Frontal cortex (tissue), 4 donors: ENCODE data around the gene EIF4E2. TPM values are rescaled to one million over a fixed set of nuclear protein-coding genes. Genes with fewer than 3 reads are reported as not detected.

ENCODE experiments used
- DNase-seq, 2 donors: peaks; one replicate each; pipeline ENCODE4 v3.0.0; 2012; ENCODE audit warnings: low spot score in 2 of 2
- FAIRE-seq: peaks from 2 replicates; lab custom pipeline; 2012; peaks lifted over from hg19 to GRCh38; lab: Jason Lieb, UNC
- total RNA-seq: library from RNA; depleted of rRNA; stranded (reverse); fragments of >200 nt; gene quantifications from one replicate; pipeline ENCODE4 v1.2.3, GENCODE V29; 2014
- donor health status: control.
- donor health status: control.
- donor health status: control.

Gene EIF4E2
- total RNA-seq, 1 donor from 2014 or later = 38.3 TPM

DNA sequence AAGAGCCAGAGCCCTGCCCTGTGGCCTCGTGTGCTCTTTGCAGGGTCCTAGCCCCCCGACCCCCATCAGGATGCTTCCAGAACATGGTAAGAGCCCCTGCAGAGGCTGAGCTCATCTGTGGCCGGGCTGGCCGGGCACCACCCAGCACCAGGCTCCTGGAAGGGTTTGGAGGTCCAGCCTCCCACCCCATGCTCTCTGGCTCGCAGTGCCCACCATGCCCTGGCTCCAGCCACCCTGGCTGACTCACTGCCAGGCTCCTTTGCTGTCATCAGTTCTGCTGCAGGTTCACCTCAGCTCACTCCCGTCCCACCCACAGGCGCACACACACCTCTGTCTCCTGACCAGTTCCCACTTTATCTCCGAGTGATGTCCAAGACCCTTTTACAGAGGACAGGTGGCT is 37.5 kb downstream of the EIF4E2 start:
- FAIRE-seq (no peak), DNase-seq (no peak)

DNA sequence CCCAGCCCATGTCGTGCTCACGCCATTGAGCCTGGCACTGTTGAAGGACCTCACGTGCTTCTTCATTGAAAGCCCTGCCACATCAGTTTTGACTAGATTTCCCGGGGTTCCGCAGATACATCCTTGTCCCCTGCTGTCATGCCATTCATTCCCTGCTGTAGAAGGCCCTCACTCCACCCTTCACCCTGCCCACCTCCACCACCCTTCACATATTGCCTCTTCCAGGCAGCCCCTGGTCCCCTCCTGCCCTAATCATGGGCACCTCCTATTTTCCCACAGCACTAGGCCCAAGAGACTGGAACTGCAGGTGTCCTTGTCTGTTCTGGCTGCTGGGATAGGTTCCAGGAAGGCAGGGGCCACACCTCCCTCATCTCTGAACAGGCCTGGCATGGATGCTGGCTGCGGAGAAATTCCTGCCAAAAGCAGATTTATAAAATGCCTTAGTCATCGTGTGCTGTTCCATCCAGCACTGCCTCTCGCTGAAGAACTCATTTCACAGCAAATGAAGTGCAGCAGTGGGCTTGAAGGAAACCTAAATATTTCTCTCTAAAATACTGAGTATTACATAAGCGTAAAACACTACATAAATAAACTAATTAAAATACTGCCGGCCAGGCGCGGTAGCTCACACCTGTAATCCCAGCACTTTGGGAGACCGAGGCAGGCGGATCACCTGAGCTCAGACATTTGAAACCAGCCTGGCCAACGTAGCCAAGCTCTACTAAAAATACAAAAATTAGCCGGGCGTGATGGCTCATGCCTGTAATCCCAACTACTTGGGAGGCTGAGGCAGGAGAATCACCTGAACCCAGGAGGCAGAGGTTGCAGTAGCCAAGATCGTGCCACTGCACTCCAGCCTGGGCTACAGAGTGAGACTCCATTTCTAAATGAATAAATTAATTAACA is 38.4 kb downstream of the EIF4E2 start:
- no peak for FAIRE-seq
- DNase-seq = peak in 1 of 2 donors; percentile 58

DNA sequence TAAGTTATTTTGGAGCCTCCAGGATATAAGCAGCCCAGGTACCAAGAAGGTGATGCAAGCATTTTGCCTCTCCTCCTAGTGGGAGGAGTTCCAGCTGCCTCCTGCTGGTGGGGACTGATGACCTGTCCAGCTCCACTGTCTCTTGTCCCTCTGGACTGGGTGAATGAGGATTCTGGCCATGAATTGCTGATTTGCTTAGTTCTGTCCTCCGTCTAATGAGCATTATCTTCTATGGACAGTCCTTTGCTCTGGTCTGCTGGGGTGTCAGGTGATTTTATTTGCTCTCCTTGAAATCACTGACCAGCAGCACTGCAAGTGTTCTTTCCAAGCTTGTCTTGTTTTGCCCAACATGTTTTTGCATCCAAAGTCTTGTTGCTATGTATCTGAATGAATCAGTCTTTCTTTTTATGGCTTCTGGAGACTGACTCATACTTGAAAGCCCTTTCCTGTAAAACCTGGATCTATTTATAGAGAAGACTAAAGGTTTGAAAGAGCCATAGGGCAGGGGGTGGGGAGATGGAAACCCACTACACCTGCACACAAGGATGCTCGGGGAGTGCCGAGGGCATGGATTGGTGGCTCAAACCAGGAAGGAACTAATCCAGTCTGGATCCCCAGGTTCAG is 42.4 kb downstream of the EIF4E2 start:
- DNase-seq (no peak), FAIRE-seq (no peak)

DNA sequence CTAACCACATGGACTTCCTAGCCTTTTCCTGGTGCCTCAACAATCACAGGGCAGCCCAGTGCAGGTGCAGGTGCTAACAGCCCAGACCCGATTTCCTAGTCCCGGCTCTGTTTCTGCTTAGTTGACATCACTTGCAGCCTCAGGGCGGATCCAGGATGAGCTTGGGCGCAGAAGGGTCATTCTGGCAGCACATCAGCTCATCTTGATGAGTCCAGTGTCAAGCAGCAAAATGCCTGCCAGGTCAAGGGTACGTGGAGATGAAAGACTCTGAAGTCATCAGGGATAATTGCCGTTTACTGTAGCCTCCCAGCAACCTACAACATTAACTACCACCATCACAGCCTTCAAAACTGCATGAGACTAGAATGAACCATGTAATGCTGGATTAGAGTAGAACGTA is 43.5 kb downstream of the EIF4E2 start:
- DNase-seq (no peak), FAIRE-seq (no peak)

DNA sequence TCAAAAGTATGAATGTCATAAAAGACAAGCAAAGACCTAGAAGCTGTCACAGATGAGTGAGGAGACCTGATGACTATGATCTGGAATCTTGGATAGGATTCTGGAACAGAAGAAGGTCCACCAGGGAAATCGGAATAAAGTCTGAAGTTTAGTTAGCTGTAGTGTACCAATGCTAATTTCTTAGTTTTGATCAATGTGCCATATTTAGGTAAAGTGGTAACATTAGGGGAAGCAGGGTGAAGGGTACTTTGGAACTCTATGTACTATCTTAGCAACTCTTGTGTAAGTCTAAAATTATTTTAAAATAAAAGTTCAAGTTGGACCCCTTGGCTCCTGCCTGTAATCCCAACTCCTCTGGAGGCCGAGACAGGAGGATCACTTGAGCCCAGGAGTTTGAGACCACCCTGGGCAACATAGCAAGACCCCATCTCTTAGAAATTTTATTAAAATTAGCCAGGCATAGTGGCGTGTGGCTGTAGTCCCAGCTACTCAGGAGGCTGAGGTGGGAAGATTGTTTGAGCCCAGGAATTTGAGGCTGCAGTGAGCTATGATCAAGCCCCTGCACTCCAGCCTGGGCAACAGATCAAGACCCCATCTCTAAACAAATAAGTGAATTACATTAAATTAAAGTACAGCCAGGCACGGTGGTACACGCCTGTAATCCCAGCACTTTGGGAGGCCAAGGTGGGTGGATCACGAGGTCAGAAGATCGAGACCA is 47.0 kb downstream of the EIF4E2 start:
- DNase-seq = no peak
- no peak for FAIRE-seq

DNA sequence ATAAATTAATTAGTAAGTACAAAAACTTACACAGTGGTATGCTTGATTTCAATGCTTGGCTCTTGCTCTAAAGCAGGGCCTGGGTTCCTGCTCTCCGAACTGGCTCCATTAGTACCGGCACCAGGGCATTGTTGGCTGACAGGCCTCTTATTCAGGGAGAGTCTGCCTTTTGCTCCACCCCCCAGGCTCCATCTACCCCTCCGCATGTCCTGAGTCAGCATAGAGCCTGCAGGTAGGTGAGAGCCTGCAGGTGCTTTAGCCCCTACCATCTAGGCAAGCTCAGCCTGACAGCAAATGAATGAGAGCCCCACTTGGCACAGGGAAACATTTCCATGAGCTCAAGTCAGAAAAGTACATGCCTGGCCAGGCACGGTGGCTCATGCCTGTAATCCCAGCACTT is 47.8 kb downstream of the EIF4E2 start:
- DNase-seq (no peak), FAIRE-seq (no peak)

DNA sequence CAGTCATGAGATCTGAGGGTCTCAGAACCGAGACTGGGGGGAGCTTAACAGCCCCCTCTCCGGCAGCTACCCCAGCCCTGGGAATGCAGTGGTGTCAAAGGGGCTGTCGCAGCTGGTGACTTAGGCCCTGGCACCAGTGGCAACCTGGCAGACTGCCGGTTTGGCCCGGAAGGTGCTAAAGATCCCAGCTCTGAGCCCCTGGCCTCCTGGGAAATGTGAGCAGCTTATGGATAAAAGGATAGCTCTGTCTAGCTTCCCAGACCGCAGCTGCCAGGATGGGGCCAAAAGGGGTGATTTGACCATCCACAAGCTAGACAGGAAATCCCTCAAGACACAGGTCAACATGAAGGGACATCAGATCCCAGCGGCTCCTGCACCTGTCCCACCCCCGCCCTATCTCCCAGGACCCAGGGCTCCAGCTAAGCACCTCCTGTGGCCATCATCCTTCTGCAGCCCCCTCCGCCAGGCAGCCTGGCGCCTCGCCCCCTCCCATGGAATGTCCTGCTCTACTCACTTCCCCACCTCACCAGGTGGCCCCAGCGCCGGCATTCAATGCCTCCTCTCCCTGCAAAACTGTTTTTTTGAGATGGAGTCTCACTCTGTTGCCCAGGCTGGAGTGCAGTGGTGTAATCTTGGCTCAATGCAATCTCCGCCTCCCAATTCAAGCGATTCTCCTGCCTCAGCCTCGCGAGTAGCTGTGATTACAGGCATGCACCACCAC is 49.7 kb downstream of the EIF4E2 start:
- DNase-seq (no peak), FAIRE-seq (no peak)

DNA sequence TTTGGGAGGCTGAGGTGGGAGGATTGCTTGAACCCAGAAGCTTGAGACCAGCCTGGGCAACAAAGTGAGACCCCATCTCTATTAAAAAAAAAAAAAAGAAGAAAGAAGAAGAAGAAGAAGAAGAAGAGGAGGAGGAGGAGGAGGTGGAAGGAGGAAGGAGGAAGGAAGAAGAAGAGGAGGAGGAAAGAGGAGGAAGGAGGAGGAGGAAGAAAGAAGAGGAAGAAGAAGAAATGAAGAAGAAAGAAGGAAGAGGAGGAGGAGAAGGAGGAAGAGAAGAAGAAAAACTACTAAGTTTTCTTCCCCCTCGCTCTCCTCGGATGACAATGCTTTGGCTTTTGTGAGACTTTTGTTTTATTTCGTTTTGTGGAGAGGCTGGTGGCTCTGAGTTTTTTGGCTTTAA is 52.8 kb downstream of the EIF4E2 start:
- FAIRE-seq = no peak
- no peak for DNase-seq

DNA sequence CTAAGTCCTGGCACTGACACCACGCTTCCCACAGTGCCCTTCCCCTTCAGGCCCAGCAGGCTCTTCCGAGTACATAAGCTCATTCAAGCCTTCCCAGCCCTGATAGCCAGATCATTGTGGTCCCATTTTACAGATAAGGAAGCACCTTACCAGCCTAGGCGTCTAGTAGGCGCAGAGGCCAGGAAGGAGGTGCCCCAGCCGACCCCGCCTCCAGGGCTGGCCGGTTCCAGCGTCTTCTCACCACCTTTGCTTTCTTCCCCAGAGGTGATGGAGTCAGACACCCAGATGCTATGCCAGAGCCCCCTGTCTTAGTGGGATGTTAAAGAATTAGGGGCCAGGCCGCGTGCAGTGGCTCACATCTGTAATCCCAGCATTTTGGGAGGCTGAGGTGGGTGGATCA is 54.0 kb downstream of the EIF4E2 start:
- no peak for DNase-seq
- FAIRE-seq = no peak

DNA sequence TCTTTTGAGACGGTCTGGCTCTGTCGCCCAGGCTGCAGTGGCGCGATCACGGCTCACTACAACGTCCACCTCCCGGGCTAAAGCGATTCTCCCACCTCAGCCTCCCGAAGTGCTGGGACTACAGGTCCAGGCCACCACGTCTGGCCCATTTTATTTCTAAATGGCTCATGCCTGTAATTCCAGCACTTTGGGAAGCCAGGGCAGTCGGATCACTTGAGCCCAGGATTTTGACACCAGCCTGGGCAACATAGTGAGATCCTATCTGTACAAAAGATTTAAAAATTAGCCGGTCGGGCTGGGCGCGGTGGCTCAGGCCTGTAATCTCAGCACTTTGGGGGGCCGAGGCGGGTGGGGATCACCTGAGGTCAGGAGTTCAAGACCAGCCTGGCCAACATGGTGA is 56.5 kb downstream of the EIF4E2 start:
- DNase-seq = no peak
- no peak for FAIRE-seq

DNA sequence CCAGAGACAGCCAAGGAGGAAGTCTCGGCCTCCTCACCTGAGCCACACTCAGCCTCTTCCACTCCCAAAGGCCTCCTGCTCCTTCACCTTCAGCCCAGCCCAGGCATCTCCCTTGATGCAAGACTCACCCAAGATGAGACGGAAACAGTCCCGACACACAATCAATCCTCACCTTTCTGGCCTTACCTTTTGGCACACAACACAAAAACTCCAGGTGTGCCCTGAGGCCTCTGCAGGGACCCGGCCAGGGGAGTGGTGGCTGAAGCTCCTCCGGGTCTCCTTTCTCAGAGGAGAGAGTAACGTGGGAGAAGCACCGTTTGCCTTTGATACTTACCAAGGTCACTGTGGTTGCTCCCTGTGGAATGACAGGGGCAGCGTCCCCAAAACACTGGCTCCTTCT is 59.1 kb downstream of the EIF4E2 start:
- FAIRE-seq = no peak
- no peak for DNase-seq

DNA sequence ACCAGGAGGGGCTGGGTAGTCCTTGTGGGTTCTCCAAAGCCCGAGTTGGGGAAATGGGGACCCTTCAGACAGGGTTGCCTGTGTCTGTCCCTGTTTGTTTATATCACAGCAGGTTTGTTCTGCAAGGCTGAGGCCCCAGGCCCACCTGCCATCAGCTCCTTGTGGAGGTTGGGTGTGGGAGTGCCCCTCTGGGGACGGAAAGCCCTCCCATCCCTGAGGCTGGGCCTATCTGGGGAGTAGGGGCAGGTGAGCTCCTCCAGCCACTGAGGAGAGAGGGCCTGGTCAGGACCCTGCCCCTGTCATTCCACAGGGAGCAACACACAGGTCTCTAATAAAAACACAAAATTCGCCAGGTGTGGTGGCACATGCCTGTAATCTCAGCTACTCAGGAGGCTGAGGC is 59.6 kb downstream of the EIF4E2 start:
- FAIRE-seq (no peak), DNase-seq (no peak)

DNA sequence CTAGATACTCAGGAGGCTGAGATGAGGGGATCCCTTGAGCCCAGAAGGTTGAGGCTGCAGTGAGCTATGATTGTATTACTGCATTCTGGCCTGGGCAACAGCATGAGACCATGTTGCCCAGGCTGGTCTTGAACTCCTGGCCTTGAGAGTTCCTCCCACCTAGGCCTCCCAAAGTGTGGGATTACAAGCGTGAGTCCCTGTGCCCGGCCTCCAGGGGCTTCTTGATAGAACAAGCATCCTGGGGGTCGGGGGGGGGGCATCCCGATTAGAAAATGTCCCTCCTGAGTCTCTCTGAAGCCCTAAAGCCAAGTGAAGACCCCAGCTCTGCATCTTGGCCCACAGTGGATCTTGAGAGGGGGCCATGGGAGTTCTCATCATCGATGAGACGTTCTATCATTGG is 60.6 kb downstream of the EIF4E2 start:
- FAIRE-seq (no peak), DNase-seq (no peak)

DNA sequence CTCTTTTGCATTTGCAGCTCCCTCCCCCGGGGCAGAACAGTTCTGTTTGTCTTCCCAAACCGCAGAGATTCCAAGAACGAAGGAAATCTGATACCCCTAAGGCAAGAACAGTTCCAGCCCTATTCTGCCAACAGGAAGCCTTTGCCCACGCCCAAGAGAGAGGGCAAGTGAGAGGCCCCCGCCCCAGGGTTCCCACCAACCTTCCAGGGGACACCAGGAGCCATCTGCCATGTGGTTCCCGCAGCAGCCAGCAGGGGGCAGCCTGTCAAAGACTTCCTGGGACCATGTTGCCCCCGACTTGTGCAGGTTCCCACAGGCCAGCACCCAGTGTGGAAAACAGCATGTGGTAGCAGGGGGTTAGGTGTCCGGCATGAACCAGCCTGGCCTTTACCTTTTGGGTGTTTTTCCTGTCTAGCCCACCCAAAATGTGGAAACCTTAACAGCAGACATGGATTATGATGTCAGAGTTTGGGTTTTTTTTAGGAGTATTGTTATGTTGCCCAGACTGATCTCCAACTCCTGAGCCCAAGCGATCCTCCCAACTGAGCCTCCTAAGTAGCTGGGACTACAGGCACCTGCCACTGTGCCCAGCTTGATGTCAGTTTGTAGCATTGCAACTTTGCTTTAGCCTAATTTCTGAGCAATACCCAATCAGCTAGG is 61.2 kb downstream of the EIF4E2 start:
- DNase-seq = no peak
- no peak for FAIRE-seq

DNA sequence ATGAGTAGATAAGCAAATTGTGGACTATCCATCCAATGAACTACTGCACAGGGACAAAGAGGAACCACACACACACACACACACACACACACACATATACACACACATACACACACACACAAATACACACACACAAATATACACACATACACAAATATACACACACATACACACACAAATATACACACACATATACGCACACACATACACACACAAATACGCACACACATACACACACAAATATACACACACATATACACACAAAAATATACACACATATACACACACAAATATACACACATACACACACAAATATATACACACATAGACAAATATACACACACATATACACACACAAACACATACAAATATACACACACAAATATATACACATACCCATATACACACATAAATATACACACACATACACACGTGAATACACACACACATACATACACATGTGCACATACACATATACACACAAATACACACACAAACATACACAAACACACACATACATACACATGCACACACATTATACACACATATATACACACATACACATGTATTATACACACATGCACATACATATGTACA is 63.1 kb downstream of the EIF4E2 start:
- FAIRE-seq = peak; percentile 64
- no peak for DNase-seq

DNA sequence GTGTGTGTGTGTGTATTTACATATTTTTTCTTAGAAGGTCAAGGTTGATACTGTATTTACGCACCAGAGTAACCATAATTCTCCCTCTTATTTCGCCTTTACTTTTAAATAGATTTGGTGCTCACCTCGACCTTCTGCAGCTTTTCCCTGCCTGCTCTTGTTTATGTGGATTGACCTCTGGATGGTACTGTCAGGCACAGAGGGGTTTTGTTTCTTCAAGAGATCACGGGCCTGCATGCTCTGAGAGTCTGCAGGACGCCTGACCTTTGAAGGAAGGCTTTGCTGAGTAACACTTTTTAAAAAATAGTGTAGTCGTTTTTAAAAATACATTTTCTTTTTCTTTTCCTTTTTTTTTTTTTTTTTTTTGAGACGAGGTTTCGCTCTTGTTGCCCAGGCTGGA is 64.8 kb downstream of the EIF4E2 start:
- DNase-seq = no peak
- FAIRE-seq = no peak
